MM.1S (cell line): Measurements from ENCODE around the gene FOXK1.

ENCODE experiments used
- EZH2 ChIP-seq: fragments of 300-600 bp; sonication (generic); optimal IDR thresholded peaks from 2 replicates; pipeline ENCODE3; 2017; ENCODE audit warnings: low read depth, mild to moderate bottlenecking, antibody characterized with exemption, low read length, mixed read lengths
- EZH2phosphoT487 ChIP-seq: fragments of 300-600 bp; sonication (generic); IDR thresholded peaks from 2 replicates; pipeline ENCODE4 v1.6.1; 2018; ENCODE audit warnings: antibody characterized with exemption, low read length
- TF ChIP-seq, protein P1 (sequence below): fragments of 300-600 bp; sonication (generic); IDR thresholded peaks from 2 replicates; pipeline ENCODE4 v1.5.1; 2016; ENCODE audit warnings: antibody characterized with exemption, low read length, mixed read lengths

- TF ChIP-seq, protein P1, sequence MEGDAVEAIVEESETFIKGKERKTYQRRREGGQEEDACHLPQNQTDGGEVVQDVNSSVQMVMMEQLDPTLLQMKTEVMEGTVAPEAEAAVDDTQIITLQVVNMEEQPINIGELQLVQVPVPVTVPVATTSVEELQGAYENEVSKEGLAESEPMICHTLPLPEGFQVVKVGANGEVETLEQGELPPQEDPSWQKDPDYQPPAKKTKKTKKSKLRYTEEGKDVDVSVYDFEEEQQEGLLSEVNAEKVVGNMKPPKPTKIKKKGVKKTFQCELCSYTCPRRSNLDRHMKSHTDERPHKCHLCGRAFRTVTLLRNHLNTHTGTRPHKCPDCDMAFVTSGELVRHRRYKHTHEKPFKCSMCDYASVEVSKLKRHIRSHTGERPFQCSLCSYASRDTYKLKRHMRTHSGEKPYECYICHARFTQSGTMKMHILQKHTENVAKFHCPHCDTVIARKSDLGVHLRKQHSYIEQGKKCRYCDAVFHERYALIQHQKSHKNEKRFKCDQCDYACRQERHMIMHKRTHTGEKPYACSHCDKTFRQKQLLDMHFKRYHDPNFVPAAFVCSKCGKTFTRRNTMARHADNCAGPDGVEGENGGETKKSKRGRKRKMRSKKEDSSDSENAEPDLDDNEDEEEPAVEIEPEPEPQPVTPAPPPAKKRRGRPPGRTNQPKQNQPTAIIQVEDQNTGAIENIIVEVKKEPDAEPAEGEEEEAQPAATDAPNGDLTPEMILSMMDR = no peak
- no peak for TF ChIP-seq EZH2phosphoT487
- TF ChIP-seq EZH2 = no peak
These were observed 103.9 kb downstream of the FOXK1 start for GRCh38 chr7:4786015-4786414.
